Measurements from ENCODE around the gene GXYLT2.

GXYLT2 gene, protein sequence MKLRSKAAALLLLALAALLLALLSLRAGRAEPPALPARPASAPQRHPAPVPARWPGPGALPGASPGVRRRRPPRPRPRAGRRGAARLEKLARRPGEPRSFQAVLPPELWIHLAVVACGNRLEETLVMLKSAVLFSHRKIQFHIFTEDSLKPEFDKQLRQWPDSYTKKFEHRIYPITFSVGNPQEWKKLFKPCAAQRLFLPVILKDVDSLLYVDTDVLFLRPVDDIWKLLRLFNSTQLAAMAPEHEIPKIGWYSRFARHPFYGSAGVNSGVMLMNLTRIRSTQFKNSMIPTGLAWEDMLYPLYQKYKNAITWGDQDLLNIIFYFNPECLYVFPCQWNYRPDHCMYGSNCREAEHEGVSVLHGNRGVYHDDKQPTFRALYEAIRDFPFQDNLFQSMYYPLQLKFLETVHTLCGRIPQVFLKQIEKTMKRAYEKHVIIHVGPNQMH

GRCh38 chr3:72887705-72888545, at the start of gene GXYLT2:
Gene GXYLT2, plus strand, starts transcription at chr3:72888046. Its CDS starts 188 bp downstream, at chr3:72888234.
- Histone ChIP-seq H3K9me3 (ENCODE audit: control insufficient read depth, low read length) (no peaks in the 10 kb centered on the region), H3K36me3 (ENCODE audit: control insufficient read depth, insufficient read depth, low read length) (no peaks in the 10 kb centered on the region), H3K4me3 (ENCODE audit: low read length) (no peak within 1 kb of the TSS), H3K4me1 (ENCODE audit: control insufficient read depth, insufficient read depth, low read length) (peaks cover 7% of the 10 kb centered on the region), H3K9ac (ENCODE audit: low read length) (no peak within 1 kb of the TSS), H3K27me3 (ENCODE audit: control insufficient read depth, insufficient read depth, low read length) (peaks cover 22% of the 10 kb centered on the region)

GRCh38 chr3:72839057-72839456, 48.8 kb upstream of the GXYLT2 start:
- H3K36me3 ChIP-seq (ENCODE audit: control insufficient read depth, insufficient read depth, low read length), result no peaks in the 10 kb centered on the region
- no peaks in the 10 kb centered on the region for H3K27me3 ChIP-seq (ENCODE audit: control insufficient read depth, insufficient read depth, low read length)
- H3K9ac ChIP-seq (ENCODE audit: low read length), result no peak overlapping the region
- no peaks in the 10 kb centered on the region for H3K9me3 ChIP-seq (ENCODE audit: control insufficient read depth, low read length)
- H3K4me1 ChIP-seq (ENCODE audit: control insufficient read depth, insufficient read depth, low read length), result no peaks in the 10 kb centered on the region
- no peak overlapping the region for H3K4me3 ChIP-seq (ENCODE audit: low read length)

DNA sequence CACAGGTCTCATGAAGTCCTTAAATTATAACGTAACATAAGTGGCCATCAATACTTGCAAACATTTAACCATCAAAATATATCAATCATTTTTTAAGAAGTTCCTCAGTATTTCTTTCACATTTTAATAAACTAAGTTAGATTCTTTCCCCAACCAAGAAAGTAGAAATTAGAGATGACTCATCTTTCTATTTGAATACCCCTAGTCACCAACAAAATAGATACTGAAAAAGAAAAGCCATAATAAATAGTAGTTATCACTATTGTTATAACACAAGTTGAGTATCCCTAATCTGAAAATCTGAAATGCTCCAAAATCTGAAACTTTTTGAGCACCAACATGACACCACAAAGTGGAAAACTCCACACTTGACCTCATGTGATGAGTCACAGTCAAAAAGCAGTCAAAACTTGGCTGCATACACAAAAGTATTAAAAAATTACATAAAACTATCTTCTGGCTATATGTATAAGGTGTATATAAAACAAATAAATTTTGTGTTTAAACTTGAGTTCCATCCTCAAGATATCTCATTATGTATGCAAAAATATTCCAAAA, 43.3 kb upstream of the GXYLT2 start:
- H3K4me3 ChIP-seq (ENCODE audit: low read length), result no peak overlapping the region
- no peaks in the 10 kb centered on the region for H3K36me3 ChIP-seq (ENCODE audit: control insufficient read depth, insufficient read depth, low read length)
- peaks cover 10% of the 10 kb centered on the region for H3K4me1 ChIP-seq (ENCODE audit: control insufficient read depth, insufficient read depth, low read length)
- H3K9me3 ChIP-seq (ENCODE audit: control insufficient read depth, low read length), result no peaks in the 10 kb centered on the region
- no peak overlapping the region for H3K9ac ChIP-seq (ENCODE audit: low read length)
- no peaks in the 10 kb centered on the region for H3K27me3 ChIP-seq (ENCODE audit: control insufficient read depth, insufficient read depth, low read length)

- Histone ChIP-seq H3K27me3 (ENCODE audit: control insufficient read depth, insufficient read depth, low read length) (no peaks in the 10 kb centered on the region), H3K9ac (ENCODE audit: low read length) (no peak overlapping the region), H3K36me3 (ENCODE audit: control insufficient read depth, insufficient read depth, low read length) (no peaks in the 10 kb centered on the region), H3K4me3 (ENCODE audit: low read length) (no peak overlapping the region), H3K9me3 (ENCODE audit: control insufficient read depth, low read length) (no peaks in the 10 kb centered on the region), H3K4me1 (ENCODE audit: control insufficient read depth, insufficient read depth, low read length) (peaks cover 10% of the 10 kb centered on the region)
Observed at GRCh38 chr3:72846166-72846565, 41.7 kb upstream of the GXYLT2 start.

DNA sequence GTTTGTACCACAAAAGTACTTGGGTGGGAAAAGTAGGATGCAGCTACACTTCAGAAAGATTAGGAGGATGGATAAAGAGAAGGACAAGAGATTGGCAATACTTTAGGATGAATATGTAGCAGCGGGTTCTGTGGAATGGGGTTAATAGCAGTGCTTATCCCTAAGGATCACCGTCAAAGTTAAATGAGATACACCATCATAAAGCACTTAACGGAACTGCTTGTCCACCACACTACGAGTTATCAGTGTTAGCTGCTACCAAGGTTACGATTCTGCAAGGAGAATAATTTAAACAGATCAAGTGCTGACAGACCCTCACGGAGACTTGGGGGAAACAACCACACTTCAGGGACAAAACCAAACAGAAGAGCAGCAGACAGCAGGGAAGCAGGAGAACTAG, 40.6 kb upstream of the GXYLT2 start:
- Histone ChIP-seq H3K4me1 (ENCODE audit: control insufficient read depth, insufficient read depth, low read length) (peaks cover 10% of the 10 kb centered on the region), H3K36me3 (ENCODE audit: control insufficient read depth, insufficient read depth, low read length) (no peaks in the 10 kb centered on the region), H3K9ac (ENCODE audit: low read length) (peak overlapping the region; percentile 65), H3K9me3 (ENCODE audit: control insufficient read depth, low read length) (no peaks in the 10 kb centered on the region), H3K27me3 (ENCODE audit: control insufficient read depth, insufficient read depth, low read length) (no peaks in the 10 kb centered on the region), H3K4me3 (ENCODE audit: low read length) (peak overlapping the region; percentile 62)

- H3K4me1 ChIP-seq (ENCODE audit: control insufficient read depth, insufficient read depth, low read length), result peaks cover 10% of the 10 kb centered on the region
- no peaks in the 10 kb centered on the region for H3K36me3 ChIP-seq (ENCODE audit: control insufficient read depth, insufficient read depth, low read length)
- H3K27me3 ChIP-seq (ENCODE audit: control insufficient read depth, insufficient read depth, low read length), result no peaks in the 10 kb centered on the region
- no peaks in the 10 kb centered on the region for H3K9me3 ChIP-seq (ENCODE audit: control insufficient read depth, low read length)
- H3K4me3 ChIP-seq (ENCODE audit: low read length), result peak within 1 kb of the TSS; percentile 62
- peak within 1 kb of the TSS; percentile 65 for H3K9ac ChIP-seq (ENCODE audit: low read length)
Observed at GRCh38 chr3:72847751-72848702, 39.8 kb upstream of the GXYLT2 start, which contains the start of gene SHQ1. Gene SHQ1, minus strand, starts transcription at chr3:72848445. Its CDS starts 105 bp downstream, at chr3:72848340.

- no peaks in the 10 kb centered on the region for H3K36me3 ChIP-seq (ENCODE audit: control insufficient read depth, insufficient read depth, low read length)
- no peaks in the 10 kb centered on the region for H3K27me3 ChIP-seq (ENCODE audit: control insufficient read depth, insufficient read depth, low read length)
- H3K4me3 ChIP-seq (ENCODE audit: low read length), result peak overlapping the region; percentile 62
- peaks cover 10% of the 10 kb centered on the region for H3K4me1 ChIP-seq (ENCODE audit: control insufficient read depth, insufficient read depth, low read length)
- peak overlapping the region; percentile 4 for H3K9ac ChIP-seq (ENCODE audit: low read length)
- H3K9me3 ChIP-seq (ENCODE audit: control insufficient read depth, low read length), result no peaks in the 10 kb centered on the region
Observed at GRCh38 chr3:72848703-72849081, 39.2 kb upstream of the GXYLT2 start.

GRCh38 chr3:72855001-72855400, 32.8 kb upstream of the GXYLT2 start:
- no peak overlapping the region for H3K9ac ChIP-seq (ENCODE audit: low read length)
- H3K27me3 ChIP-seq (ENCODE audit: control insufficient read depth, insufficient read depth, low read length), result no peaks in the 10 kb centered on the region

DNA sequence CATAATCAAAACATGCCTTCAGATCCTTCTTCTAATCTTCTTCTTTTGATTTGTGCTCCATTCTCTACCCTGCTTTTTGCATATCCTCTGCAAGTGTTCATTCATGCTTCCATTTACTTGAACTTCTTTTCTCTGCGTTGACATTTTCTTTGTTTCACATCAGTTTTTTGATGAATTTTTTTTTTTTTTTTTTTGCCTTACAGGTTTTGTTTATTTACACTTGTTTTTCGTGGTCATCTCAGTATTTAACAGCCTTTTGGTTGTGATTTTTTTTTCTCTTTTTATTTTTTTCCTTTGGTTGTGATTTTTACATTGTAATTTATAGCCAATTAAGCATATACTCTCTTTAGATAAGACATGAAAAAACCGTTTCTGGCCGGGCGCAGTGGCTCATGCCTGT, 27.8 kb upstream of the GXYLT2 start:
- no peaks in the 10 kb centered on the region for H3K9me3 ChIP-seq (ENCODE audit: control insufficient read depth, low read length)
- no peaks in the 10 kb centered on the region for H3K4me1 ChIP-seq (ENCODE audit: control insufficient read depth, insufficient read depth, low read length)
- H3K4me3 ChIP-seq (ENCODE audit: low read length), result no peak overlapping the region
- H3K36me3 ChIP-seq (ENCODE audit: control insufficient read depth, insufficient read depth, low read length), result no peaks in the 10 kb centered on the region
- H3K9ac ChIP-seq (ENCODE audit: low read length), result no peak overlapping the region
- no peaks in the 10 kb centered on the region for H3K27me3 ChIP-seq (ENCODE audit: control insufficient read depth, insufficient read depth, low read length)

More at GRCh38 chr3:72855001-72855400, 32.8 kb upstream of the GXYLT2 start:
- Histone ChIP-seq H3K36me3 (ENCODE audit: control insufficient read depth, insufficient read depth, low read length) (no peaks in the 10 kb centered on the region), H3K9me3 (ENCODE audit: control insufficient read depth, low read length) (no peaks in the 10 kb centered on the region), H3K4me3 (ENCODE audit: low read length) (no peak overlapping the region), H3K4me1 (ENCODE audit: control insufficient read depth, insufficient read depth, low read length) (no peaks in the 10 kb centered on the region)

GRCh38 chr3:72860846-72861245, 27.0 kb upstream of the GXYLT2 start:
- no peaks in the 10 kb centered on the region for H3K27me3 ChIP-seq (ENCODE audit: control insufficient read depth, insufficient read depth, low read length)
- no peaks in the 10 kb centered on the region for H3K4me1 ChIP-seq (ENCODE audit: control insufficient read depth, insufficient read depth, low read length)
- H3K9ac ChIP-seq (ENCODE audit: low read length), result no peak overlapping the region
- no peaks in the 10 kb centered on the region for H3K36me3 ChIP-seq (ENCODE audit: control insufficient read depth, insufficient read depth, low read length)
- H3K4me3 ChIP-seq (ENCODE audit: low read length), result no peak overlapping the region
- H3K9me3 ChIP-seq (ENCODE audit: control insufficient read depth, low read length), result no peaks in the 10 kb centered on the region

Data from mucosa of stomach (tissue), 1 donor.